Muscle of back (tissue), 13 donors: ENCODE measurements around the gene MPZ. TPM values are rescaled to one million over a fixed set of nuclear protein-coding genes. Genes with fewer than 3 reads are reported as not detected.
"Not testable (repeated sequence)": the region's sequence is repeated elsewhere in the genome, so short reads cannot be mapped to it uniquely, and the experiment has no call there.

Source experiments
- DNase-seq, 3 donors: peaks; one replicate each; pipeline versions ENCODE4 v3.0.0 to v3.0.0-alpha.2; 2013
- long read RNA-seq, 9 donors: transcript quantifications; one replicate each; lab custom pipeline, GENCODE V29; 2026
- polyA plus RNA-seq, 10 donors: library from polyadenylated mRNA; unstranded; fragments of 120-200 nt; gene quantifications; one replicate each; pipeline ENCODE4 v1.2.1, GENCODE V29; 2013; ENCODE audit not compliant: insufficient read length in 10 of 10

The MPZ gene
- polyA plus RNA-seq, result 10 to 100 TPM in 9 of 10 donors, 1 to 10 TPM in 1; 9.1 to 17.8 (median 13.0) TPM
- long read RNA-seq, donor 1, partial matches to known transcripts, result 0 of 2 reads
- long read RNA-seq, donor 1, other reads (novel, unspliced or antisense), result 0 of 2 reads
- long read RNA-seq, donor 2, partial matches to known transcripts, result 0 of 3 reads
- long read RNA-seq, donor 2, other reads (novel, unspliced or antisense), result 0 of 3 reads
- long read RNA-seq, donor 3, result 0 reads
- long read RNA-seq, donor 4, partial matches to known transcripts, result 0 of 3 reads
- long read RNA-seq, donor 4, other reads (novel, unspliced or antisense), result 0 of 3 reads
- long read RNA-seq, donor 5, partial matches to known transcripts, result 0 of 2 reads
- long read RNA-seq, donor 5, other reads (novel, unspliced or antisense), result 0 of 2 reads
- long read RNA-seq, donor 6, transcript MPZ-206 (6 exons, 1,955 nt), result major isoform, 6 of 7 reads
- long read RNA-seq, donor 6, partial matches to known transcripts, result 0 of 7 reads
- long read RNA-seq, donor 6, other reads (novel, unspliced or antisense), result 0 of 7 reads
- long read RNA-seq, donor 7, partial matches to known transcripts, result 0 of 3 reads
- long read RNA-seq, donor 7, other reads (novel, unspliced or antisense), result 0 of 3 reads
- long read RNA-seq, donor 8, partial matches to known transcripts, result 8 of 9 reads
- long read RNA-seq, donor 8, other reads (novel, unspliced or antisense), result 0 of 9 reads
- long read RNA-seq, donor 9, partial matches to known transcripts, result 0 of 2 reads
- long read RNA-seq, donor 9, other reads (novel, unspliced or antisense), result 0 of 2 reads

DNA sequence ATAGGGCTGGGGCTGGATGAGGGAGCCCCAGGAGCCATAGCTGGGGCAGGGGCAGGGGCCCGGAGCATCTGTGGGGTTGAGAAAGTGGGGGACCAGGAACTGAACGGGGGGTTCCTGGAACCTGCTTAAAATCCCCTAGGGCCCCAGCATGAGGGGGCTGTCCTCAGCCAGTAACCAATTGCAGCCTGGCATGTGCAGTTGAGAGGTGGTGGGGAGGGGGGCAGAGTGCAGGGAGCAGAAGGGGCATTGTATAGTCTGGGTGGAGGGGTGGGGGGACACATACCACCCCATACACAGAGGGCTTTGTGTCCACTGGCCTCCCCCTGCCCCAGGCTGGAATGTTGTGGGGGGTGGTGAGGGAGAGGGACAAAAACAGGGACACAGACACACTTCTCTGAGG lies at the start of gene MPZ:
Gene MPZ (minus strand): TSS at position 101 of the 400 bp plus-strand sequence. CDS start 63 bp downstream, at position 38.
- no peak for DNase-seq

DNA sequence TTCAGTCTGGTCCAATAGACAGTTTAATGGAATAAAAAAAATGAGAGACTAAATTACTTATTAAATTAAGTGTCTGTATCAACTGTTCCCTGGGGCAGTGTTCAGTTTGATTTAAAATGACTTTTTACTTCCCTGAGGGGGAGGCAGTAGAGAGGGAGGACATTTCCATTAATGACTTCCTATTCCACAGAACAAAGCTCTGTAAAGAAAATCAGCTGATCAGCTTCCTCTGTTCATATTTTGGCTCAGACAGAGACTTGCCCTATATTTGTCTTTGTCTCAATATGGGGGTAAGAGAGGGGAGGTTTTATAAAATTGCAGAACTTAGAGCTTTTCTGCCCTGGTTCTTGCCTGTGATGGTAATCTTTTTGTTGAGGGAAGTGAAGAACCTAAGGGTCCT lies 49.5 kb upstream of the MPZ start:
- DNase-seq, result peak in 1 of 3 donors; percentile 22

DNA sequence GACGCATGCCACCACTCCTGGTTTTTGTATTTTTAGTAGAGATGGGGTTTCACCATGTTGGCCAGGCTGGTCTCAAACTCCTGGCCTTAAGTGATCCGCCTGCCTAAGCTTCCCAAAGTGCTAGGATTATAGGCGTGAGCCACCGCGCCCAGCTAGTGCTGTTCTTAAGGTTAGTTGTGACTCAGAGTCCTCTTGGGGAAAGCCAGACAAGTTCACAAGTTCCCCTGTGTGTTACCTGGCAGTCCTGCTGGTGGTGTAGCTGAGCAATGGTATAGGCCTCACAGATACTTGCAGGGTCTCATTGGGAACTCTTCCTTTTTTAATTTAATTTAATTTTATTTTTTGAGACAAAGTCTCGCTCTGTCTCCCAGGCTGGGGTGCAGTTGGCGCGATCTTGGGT lies 47.3 kb upstream of the MPZ start:
- no peak for DNase-seq

- DNase-seq, result no peak
These were observed 41.7 kb upstream of the MPZ start for GRCh38 chr1:161351482-161351881.

GRCh38 chr1:161350671-161351070 lies 40.9 kb upstream of the MPZ start:
- DNase-seq, result no peak

DNA sequence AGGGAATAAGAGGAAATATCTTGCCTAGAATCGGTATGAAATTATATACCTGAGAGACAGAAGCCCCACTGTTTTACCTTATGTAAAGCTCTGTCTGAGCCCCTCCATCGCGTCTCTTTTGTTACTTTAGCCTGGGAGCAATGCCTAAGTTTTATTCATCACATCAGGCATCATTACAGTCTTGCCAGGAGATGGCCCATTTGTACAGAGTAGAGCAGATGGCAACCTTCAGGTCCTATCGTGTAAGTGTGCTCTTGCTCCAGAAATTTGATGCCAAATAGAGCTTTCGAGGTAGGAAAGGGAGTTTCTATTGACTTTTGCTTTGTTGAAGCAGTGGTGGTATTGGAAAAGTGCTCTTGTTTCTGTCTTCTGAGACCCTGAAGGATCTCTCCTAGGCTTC lies 33.1 kb upstream of the MPZ start:
- no peak for DNase-seq

GRCh38 chr1:161342177-161342576 lies 32.4 kb upstream of the MPZ start:
- DNase-seq, result no peak

DNA sequence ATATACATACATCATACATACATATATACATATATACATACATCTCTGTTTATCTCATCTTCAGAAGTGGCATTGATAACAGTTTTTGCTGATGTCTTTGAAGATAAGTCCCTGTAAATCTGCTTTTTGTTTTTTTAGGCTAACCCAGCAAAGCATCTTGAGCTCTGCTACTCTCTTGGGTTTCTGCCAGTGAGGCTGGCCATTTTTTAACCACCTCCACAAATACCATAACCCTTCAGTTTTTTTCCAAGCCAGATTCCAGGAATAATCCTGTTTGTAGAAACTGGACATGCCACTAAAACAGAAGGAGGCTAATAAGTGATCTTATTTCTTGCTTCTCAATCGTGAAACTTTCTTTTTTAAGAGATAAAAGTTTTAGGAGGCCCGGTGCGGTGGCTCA lies 26.0 kb upstream of the MPZ start:
- no peak for DNase-seq

- no peak for DNase-seq
These were observed 23.4 kb upstream of the MPZ start for GRCh38 chr1:161333166-161333565.

- DNase-seq, result no peak
These were observed 20.6 kb upstream of the MPZ start for GRCh38 chr1:161330346-161330745.

DNA sequence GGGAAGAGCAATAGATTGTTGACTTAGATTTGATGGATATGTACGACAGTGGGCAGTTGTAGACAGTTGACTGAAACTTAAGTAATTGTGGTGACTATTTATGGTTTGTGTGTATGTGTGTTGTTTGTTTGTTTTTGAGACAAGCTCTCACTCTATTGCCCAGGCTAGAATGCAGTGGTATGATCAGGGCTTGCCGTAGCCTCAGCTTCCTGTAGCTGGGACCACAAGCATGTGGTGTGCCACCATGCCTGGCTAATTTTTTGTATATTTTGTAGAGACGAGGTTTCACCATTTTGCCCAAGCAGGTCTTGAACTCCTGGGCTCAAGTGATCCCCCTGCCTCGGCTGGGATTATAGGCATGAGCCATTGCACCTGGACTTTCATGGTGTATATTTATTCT lies 14.3 kb upstream of the MPZ start:
- no peak for DNase-seq

DNA sequence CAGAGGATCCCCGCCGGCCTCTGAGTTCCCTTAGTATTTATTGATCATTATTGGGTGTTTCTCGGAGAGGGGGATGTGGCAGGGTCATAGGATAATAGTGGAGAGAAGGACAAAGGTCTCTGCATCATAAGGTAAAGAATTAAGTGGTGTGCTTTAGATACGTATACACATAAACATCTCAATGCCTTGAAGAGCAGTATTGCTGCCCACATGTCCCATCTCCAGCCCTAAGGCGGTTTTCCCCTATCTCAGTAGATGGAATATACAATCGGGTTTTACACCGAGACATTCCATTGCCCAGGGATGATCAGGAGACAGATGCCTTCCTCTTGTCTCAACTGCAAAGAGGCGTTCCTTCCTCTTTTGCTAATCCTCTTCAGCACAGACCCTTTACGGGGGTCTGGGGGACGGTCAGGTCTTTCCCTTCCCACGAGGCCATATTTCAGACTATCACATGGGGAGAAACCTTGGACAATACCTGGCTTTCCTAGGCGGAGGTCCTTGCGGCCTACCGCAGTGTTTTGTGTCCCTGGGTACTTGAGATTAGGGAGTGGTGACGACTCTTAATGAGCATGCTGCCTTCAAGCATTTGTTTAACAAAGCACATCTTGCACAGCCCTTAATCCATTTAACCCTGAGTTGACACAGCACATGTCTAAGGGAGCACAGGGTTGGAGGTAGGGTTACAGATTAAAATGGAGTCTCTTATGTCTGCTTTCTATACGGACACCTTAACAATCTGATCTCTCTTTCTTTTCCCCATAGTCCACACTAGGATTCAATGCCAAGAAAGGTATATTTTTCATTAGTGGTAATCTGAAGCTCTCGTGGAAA lies 6.3 kb upstream of the MPZ start:
- DNase-seq, result not testable (repeated sequence)

DNA sequence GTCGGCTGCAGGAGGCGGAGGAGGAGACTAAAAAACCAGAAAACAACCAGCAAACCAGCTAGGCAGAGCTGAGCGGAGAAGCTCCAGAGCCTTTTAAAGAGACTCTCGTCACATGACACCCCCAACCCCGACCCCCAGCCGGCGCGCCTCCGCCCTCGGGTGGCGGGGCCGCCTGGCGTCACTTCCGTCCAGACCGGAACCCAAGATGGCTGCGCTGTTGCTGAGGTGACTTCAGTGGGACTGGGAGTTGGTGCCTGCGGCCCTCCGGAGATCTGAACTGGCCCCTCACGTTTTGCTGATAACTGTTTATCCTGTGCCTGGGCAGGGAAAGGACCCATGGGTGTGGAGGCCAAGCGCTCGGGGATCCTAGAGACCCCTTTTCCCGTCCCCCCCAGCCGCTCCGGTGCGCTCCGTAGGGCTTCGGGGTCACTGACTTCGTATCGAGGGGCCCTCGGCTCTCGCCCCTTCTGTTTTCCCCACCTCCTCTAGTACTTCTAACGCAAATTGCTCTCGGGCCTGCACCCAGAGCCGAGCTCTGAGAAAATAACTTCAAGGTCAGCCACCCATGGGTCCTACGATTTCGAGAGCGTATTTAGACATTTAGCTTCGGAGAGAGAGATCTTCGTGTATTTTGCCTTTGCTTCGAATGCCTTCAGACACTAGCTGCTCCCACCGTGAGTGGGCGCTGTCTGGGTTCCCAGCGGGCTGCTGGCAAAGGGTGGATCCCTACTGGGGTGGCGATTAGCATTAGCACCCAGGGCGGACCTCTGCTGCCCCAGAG lies 4.6 kb upstream of the MPZ start, which contains the start of gene SDHC:
Gene SDHC (plus strand): TSS at position 181 of the 781 bp plus-strand sequence. CDS start 25 bp downstream, at position 206.
- peak; percentile 91 to 97 (median 92) for DNase-seq

GRCh38 chr1:161313554-161314200 lies 3.9 kb upstream of the MPZ start:
- no peak for DNase-seq

- no peak for DNase-seq
These were observed 1.9 kb upstream of the MPZ start for GRCh38 chr1:161311595-161312181.

DNA sequence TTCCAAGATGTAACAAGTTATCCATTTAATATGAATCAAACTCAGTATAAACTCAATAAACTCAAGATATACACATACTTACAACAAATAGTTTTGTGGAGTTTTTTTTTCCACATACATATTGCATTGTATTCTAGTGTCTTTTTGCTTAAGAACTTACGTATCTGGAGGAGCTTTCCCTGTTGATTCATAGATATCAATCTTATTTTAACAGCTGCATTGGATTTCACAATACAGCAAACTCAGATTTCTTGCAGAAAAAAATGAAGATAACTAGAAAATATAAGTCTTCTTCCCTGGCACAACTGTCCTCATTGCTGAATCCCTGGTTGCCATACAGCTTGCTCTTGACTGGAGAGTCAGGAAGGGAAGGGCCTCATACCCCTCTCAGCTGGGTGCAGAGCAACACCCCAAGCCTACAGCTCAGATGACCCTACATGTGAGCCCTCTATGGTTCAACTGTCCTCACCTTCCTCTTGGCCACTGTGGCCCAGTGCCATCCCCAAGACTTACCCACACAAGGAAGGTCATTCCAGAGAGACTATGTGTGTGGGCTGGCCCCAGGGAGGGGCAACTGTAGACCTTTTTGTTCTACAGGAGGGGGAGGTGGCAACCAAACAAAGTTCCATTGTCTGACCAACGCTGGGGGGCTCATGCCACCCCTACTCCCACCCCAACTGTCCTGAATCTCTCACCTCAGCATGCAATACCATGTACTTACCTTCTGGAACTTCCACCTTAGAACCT lies 1.7 kb downstream of the MPZ start:
- DNase-seq, result no peak

- DNase-seq, result peak; percentile 18 to 37 (median 22)
These were observed 2.5 kb downstream of the MPZ start for GRCh38 chr1:161307230-161307768.

GRCh38 chr1:161305867-161306519 lies 3.8 kb downstream of the MPZ start:
- peak; percentile 22 to 83 (median 62) for DNase-seq
